MV-4-11 (cell line): ENCODE measurements around the gene DDA1.
A peak's percentile ranks its signal among the peaks of the same experiment; 100 is the strongest.
"Not testable (repeated sequence)": the region's sequence is repeated elsewhere in the genome, so short reads cannot be mapped to it uniquely, and the experiment has no call there.

Experiments used
- DNase-seq: peaks from one replicate; lab custom pipeline; 2025; lab: John Stamatoyannopoulos, UW

The DDA1 gene

DNA sequence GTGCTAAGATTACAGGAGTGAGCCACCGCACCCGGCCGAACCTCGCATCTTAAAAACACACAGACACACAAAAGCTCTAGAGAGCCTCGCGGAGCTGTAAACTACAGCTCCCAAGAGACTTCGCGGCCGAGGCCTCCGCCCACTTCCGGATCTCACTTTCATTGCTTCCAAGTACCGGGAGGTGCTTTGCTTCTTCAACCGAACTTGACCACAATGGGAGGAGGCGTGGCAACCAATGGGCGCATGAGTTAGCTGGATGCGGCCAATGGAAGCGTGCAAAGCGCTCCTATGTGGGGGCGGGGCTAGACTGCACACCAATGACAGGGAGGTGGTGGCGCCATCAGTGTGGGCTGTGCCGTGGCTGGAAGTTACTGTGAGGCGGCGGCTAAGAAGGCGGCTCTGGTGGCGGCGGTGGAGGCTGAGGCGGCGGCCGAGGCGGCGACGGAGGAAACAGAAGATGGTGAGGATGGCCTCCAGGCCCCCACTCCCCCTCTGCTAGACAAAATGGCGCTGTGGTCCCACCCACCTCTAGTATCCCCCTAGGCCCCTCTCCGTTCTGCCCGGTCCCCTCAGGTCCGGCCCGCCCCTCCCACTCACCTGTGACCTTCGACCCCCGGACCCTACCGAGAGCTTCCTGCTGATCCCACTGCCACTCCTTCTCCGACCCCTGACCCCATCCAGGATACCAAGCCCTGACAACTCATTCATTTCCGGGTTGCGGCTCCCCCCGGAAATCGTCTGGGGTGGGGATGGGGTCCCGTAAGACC lies at the start of gene DDA1:
Gene DDA1 (plus strand): TSS at position 366 of the 767 bp plus-strand sequence. CDS start 92 bp downstream, at position 458.
- peak; percentile 100 for DNase-seq

GRCh38 chr19:17259934-17260333 lies 49.4 kb upstream of the DDA1 start:
- no peak for DNase-seq

DNA sequence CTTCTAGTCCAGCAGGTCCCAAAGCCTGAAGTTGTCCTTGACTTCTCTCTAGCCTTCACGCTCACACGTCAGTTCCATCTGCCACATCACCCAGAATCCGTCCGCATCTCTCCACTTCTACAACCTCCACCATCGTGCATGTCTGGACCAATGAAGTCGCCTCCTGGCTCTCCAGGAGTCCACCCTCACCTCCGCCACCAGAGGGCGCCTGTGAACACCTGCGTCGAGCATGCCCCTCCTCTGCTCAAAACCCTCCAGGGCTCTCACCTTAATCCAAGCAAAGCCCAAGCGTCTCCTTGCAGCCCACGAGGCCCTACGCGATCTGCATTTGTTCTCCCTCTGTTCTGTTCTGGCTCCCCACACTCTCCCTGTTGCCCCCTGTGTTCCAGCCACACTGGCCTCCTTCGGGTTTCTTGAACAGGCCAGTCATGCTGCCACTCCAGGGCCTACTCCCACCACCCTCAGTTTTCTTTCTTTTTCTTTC lies 48.5 kb upstream of the DDA1 start:
- peak; percentile 81 for DNase-seq

DNA sequence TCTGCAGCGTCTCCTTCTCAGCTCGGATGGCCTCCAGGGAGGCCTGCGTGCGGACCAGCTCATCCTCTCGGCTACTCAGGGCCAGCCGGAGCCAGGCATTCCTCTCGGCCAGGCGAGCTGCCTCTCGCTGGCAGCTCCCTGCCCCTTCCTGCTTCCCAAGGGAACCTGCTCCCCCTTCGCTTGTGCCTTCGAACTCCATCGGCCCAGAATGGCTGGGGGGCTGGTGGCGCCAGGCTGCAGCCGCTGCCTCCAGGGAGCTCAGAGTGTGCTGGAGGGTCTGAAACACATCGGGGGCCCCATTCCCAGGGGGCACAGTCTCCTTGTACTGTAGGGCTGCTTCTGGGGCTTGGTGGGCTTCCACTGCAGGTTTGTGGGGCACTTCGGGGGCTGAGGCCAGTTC lies 46.8 kb upstream of the DDA1 start:
- no peak for DNase-seq

DNA sequence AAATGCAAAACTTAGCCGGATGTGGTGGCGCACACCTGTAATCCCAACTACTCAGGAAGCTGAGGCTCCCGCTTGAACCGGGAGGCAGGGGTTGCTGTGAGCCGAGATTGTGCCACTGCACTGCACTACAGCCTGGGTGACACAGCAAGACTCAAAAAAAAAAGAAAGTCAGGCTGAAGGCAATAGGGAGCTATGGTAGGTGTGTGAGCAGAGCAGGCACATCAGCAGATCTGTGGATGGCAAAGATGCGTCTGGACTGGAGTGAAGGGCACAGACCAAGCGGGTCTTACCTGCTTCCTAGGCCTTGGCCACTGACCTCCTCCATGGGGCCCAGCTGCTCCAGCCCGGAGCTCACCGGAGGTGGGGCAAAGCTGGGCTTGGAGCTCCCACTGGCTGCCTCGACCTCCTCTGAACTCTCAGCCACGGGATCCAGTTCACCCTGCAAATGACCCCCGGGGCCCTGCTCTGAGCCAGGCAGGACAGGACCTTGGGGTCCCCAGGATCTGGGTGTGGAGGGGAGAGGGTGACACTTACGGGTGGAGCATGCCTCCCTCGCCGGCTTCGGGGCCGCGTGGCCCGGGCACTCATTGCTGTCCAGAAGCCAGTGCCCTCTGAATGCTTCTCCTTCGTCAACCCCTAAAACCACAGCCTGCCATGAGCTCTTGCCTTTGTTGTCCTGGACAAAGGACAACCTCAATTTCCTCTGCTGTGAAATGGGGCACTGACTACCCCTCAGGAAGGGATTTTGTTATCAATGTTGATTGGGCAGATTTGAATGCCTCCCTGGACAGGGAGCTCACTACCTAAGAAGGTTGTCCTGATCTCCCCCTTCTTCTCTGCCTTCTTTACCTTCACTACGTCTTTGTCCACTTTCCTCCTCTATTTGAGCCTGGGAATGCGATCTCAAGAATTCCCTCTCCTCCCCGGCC lies 45.4 kb upstream of the DDA1 start:
- DNase-seq = no peak

DNA sequence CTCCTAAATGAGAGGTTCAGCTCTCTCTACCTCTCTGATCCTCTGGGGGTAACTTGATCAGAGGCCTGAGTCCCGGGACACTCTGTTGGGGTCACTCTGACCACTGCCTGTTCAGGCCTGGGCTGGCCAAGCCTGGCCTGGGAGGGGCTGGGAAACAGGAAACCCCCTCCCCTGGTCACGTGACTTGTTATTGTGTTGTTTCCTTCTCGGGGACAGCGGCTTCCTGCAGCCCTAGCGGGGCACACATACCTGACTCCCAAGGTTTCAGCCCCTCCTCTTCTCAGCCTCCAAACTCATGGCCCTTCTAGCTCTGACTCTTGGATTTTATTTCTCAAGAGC lies 44.8 kb upstream of the DDA1 start, which contains the start of gene USHBP1:
Gene USHBP1 (minus strand): TSS at position 105 of the 339 bp plus-strand sequence. CDS start 446 bp downstream, outside the sequence.
- DNase-seq = no peak

DNA sequence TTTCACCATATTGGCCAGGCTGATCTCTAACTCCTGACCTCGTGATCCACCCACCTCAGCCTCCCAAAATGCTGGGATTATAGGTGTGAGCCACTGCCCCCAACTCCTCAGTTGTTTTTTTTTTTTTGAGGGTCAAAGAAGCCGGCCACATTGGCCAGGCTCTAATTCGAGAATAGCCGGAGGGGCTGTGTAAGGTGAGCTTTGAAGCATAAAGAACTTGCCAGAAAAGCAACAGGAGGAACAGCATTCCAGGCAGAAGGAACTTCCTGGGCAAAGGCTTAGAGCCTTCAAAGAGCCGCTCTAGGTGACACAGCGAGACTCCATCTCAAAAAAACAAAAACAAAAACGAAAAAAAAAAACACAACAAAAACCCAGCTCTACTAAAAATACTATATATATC lies 43.3 kb upstream of the DDA1 start:
- no peak for DNase-seq

DNA sequence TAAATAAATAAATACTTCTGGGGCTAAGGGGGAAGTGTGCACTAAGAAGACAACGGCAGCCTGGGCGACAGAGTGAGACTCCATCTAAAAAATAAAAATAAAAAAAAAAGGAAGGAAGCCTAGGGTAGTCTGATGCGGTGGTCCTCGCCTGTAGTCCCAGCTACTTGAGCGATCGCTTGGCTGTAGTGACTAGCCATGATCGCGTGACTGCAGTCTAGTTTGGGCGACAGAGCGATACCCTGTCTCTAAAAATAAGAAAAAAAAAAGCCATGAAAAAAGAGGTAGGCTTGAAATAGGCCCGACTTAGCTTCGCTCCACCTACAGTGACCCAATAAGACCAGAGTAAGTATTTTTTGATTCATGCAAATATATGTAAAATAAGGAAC lies 42.8 kb upstream of the DDA1 start:
- no peak for DNase-seq

DNA sequence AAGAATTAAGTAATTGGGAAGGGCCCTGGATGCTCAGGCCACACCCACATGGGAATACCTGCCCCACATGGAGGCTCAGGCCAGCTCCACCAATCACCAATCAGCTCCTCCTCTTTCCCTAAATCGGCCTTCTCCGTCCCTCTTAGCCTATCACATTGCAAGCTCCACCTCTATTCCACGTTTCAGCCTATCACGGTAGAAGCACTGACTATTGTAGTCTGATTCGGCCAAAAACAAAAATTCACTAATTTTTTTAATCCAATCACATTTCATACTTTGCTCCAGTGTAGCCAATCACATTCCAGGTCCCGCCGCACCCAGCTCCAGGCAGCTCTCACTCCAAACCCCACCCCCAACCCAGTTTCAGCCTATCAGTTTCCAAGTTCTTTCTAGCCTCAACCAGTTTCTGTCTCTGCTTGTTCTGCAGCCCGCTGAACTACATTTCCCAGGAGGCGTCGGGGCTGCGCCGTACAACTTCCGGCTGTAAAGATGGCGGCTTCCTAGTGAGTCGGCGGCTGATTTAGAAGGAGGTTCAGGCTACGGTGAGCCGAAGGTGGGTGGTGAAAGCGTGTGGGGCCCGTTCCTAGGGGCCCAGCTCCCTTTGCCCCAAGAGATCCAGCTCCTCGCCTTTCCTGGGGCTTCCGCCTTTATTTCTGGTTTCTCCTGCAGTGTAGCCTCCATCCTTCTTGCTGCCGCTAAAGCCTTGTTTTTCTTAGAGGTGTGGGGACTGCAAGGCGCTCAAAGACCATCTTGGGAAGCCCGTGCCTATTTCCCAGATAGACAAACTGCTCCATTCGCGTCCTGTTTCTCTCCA lies 42.2 kb upstream of the DDA1 start, which contains the start of gene BABAM1:
Gene BABAM1 (plus strand): TSS at position 469 of the 814 bp plus-strand sequence. CDS start 1,364 bp downstream, outside the sequence.
- peak; percentile 100 for DNase-seq

DNA sequence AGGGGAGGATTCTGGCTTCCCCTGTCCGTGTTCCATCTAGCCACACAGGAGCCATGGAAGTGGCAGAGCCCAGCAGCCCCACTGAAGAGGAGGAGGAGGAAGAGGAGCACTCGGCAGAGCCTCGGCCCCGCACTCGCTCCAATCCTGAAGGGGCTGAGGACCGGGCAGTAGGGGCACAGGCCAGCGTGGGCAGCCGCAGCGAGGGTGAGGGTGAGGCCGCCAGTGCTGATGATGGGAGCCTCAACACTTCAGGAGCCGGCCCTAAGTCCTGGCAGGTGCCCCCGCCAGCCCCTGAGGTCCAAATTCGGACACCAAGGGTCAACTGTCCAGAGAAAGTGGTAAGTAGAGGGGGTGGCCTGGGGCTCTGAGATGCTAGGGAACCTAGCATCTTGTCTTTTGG lies 40.6 kb upstream of the DDA1 start:
- DNase-seq = no peak

DNA sequence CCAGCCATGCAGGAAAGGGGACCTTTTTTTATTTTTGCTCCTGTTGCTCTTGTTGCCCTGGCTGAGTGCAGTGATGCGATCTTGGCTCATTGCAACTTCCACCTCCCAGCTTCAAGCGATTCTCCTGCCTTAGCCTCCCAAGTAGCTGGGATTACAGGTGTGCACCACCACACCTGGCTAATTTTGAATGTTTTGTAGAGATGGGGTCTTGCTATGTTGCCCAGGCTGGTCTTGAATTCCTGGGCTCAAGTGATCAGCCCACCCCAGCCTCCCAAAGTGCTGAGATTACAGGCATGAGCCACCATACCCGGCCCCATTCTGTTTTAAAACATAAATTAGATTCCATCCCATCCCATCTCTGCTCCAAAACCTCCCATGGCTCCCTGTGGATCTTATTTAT lies 34.5 kb upstream of the DDA1 start:
- DNase-seq = not testable (repeated sequence)

DNA sequence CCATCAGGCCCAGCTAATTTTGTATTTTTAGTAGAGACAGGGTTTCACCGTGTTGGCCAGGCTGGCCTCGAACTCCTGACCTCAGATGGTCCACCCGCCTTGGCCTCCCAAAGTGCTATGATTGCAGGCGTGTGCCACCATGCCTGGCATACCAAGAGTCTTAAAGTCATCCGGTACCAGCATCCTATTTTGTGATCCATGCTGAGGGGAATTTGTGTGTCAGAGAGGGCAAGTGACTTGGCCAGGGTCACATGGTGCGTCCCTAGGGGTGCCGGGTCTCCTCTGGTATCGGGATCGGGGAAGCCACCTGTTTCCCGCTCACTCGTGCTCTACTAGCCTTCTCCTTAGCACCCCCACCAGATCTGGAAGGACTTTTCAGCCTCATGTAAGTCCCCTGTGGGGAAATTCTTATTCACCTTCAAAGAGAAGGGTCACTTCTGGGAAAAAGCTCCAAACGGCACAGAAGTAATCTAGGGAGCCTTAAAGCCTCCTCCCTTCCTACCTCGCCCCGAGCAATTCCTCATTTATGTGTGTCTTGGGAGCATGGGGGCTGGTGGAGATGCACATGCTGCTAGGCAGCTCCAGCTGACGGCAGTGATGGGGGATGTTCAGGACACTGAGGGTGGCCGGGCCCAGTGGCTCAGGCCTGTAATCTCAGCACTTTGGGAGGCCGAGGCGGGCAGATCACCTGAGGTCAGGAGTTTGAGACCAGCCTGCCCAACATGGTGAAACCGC lies 33.8 kb upstream of the DDA1 start:
- DNase-seq = no peak

DNA sequence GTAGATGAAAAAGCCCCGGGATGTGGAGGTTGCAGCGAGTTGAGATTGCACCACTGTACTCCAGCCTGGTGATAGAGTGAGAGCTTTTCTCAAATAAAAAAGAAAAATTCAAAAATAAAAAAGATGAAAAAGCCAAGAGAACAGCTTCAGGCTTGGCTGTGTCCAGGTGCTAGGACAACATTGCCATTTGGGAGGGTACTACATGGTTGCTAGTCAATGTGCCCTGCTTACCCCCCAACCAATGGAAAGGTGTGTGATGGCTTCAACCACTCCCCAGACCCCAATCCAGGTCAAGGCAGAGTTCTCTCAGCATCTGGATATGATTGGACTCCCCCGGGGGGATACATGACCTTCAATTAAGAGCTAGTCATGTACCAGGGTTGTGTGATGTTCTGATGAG lies 29.9 kb upstream of the DDA1 start:
- DNase-seq = no peak

DNA sequence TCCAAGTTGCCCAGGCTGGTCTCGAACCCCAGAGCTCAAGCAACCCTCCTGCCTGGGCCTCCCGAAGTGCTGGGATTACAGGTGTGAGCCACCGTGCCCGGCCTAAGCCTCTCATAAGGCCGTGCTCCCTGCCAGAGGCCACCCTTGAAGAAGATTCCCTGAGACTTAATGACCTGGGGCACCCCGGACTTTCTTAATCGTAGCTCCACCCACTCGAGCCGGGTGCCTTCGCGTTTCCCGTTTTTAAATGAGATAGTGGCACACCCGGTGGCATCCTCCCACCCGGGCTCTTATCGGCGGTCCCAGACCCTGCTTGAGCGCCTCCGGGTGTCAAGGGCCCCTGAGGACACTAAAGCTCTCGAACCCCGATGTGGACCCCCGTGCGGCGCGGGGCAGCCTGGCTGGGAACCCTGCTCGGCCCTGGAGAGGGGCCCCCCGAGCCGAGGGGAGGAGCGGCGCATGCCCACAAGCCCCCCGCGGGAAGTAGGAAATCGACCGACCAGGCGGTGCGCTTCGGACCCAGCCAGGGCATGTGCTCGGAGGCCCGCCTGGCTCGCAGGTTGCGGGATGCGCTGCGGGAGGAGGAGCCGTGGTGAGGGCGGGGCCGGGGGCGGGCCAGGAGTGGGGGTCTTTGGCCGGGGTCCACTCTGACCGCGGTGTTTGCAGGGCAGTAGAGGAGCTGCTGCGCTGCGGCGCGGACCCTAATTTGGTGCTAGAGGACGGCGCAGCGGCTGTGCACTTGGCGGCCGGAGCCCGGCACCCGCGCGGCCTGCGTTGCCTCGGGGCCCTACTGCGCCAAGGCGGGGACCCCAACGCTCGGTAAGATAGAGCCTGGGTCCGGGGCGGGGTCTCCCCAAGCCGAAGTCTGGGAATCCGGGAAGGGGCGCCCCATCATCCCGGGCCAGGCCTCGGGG lies 27.7 kb upstream of the DDA1 start, which contains the start of gene ANKLE1:
Gene ANKLE1 (plus strand): TSS at position 511 of the 914 bp plus-strand sequence. CDS start 20 bp downstream, at position 531.
- DNase-seq = peak; percentile 90

DNA sequence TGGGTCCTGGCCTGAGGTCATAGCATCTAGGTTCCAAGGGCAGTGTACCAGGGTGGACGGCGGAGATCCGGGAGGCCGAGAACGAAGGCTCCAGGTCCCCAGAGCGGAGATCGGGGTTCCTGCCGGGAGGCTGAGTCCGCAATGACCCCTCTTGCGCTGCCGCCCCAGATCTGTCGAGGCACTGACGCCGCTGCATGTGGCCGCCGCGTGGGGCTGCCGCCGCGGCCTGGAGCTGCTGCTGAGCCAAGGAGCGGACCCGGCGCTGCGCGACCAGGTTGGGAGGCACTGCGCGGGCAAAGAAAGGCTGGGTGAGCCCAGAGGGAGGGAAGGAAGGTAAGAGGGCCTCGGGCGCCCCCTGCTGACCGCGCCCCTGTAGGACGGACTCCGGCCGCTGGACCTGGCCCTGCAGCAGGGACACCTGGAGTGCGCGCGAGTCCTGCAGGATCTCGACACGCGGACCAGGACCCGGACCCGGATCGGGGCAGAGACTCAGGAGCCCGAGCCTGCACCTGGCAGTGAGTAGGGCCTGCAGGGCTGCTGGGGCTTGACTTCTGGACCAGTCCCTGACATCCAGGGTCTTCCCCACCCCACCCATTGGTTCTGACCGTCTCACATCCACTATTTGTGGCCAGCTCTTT lies 26.8 kb upstream of the DDA1 start:
- DNase-seq = peak; percentile 83

- no peak for DNase-seq
Observed at GRCh38 chr19:17283504-17283996, 25.8 kb upstream of the DDA1 start.

- no peak for DNase-seq
Observed at GRCh38 chr19:17285415-17286135, 23.8 kb upstream of the DDA1 start.

- no peak for DNase-seq
Observed at GRCh38 chr19:17286263-17286662, 23.1 kb upstream of the DDA1 start.

- no peak for DNase-seq
Observed at GRCh38 chr19:17286752-17287151, 22.6 kb upstream of the DDA1 start.
